HepG2 (cell line): ENCODE results near the gene TRDN. TPM values are rescaled to one million over a fixed set of nuclear protein-coding genes. Genes with fewer than 3 reads are reported as not detected.

Experiments used
- ATAC-seq: fragments of 200-7000 bp; cut with Tn5 transposase; 3 replicates; pipeline ENCODE4 v1.9.1; 2020; ENCODE audit warnings: mild to moderate bottlenecking, moderate library complexity
- BruUV-seq: library from RNA; stranded (reverse); fragments of 400-500 nt; replicated peaks from 2 replicates; lab custom pipeline; 2021; lab: Mats Ljungman, UMichigan
- CTCF ChIA-PET: fragments of 300-600 bp; formaldehyde crosslinking; extraction: SDS; loops from one replicate; lab custom pipeline; 2021; ENCODE audit warnings: low total read pairs, inconsistent platforms, low intra/inter-chr PET ratio; lab: Yijun Ruan, JAX
- POLR2A ChIA-PET: fragments of 350-600 bp; sonication (Branson Sonifier 250); formaldehyde crosslinking; loops from one replicate; lab custom pipeline; 2020; ENCODE audit warnings: antibody characterized with exemption, inconsistent platforms; lab: Yijun Ruan, JAX
- DNase-seq: peaks from one replicate; pipeline ENCODE4 v3.0.0-alpha.2; 2015; ENCODE audit warnings: low spot score
- FAIRE-seq: peaks from 3 replicates; lab custom pipeline; 2011; peaks lifted over from hg19 to GRCh38; lab: Jason Lieb, UNC
- H2AFZ ChIP-seq: one replicate; pipeline ENCODE4 v1.6.1; 2011; ENCODE audit warnings: low read length, inconsistent platforms
- H3K27ac ChIP-seq: fragments of 300-600 bp; 3 replicates; pipeline ENCODE4 v1.8.0; 2011; ENCODE audit warnings: mixed run types, mild to moderate bottlenecking, mixed read lengths, low read length, inconsistent platforms; ENCODE audit not compliant: insufficient read depth; ENCODE audit errors: extremely low read length
- H3K27me3 ChIP-seq, 2 experiments: fragments of 200-600 bp in 1 of 2; 2 replicates in 1 of 2; 3 replicates in 1 of 2; pipeline versions ENCODE4 v1.6.0 to v1.8.0; 2011; ENCODE audit warnings: low read length in 2 of 2, mild to moderate bottlenecking in 2 of 2, moderate library complexity in 2 of 2, inconsistent platforms in 1 of 2; ENCODE audit not compliant: insufficient read depth in 2 of 2, control insufficient read depth in 1 of 2
- H3K36me3 ChIP-seq, 2 experiments: fragments of 200-600 bp in 1 of 2; replicated peaks in 1 of 2; 2 replicates in 1 of 2; 3 replicates in 1 of 2; pipeline versions ENCODE4 v1.5.1 to v1.8.0; 2011; ENCODE audit warnings: low read length in 2 of 2, inconsistent platforms in 1 of 2; ENCODE audit not compliant: insufficient read depth in 2 of 2, control insufficient read depth in 1 of 2
- H3K4me1 ChIP-seq: 2 replicates; pipeline ENCODE4 v1.5.1; 2012; ENCODE audit warnings: low read length, inconsistent platforms; ENCODE audit not compliant: insufficient read depth
- H3K4me2 ChIP-seq: 2 replicates; pipeline ENCODE4 v1.6.0; 2011; ENCODE audit warnings: low read depth, low read length, inconsistent platforms
- H3K4me3 ChIP-seq, 3 experiments: fragments of 200-600 bp in 1 of 3; sonication (generic), shearing (Covaris generic) in 1 of 3; replicated peaks in 1 of 3; 2 replicates each; pipeline ENCODE4 v1.5.1; 2011 to 2016; ENCODE audit warnings: low read length in 3 of 3, inconsistent platforms in 2 of 3, low read depth in 2 of 3, mild to moderate bottlenecking in 2 of 3, control low read depth in 1 of 3, mixed read lengths in 1 of 3; ENCODE audit not compliant: insufficient read depth in 1 of 3
- H3K79me2 ChIP-seq: one replicate; pipeline ENCODE4 v1.6.1; 2011; ENCODE audit warnings: low read length, inconsistent platforms; ENCODE audit not compliant: insufficient read depth
- H3K9ac ChIP-seq: 2 replicates; pipeline ENCODE4 v1.6.0; 2011; ENCODE audit warnings: mild to moderate bottlenecking, low read depth, low read length, inconsistent platforms; ENCODE audit not compliant: insufficient read depth
- H3K9me3 ChIP-seq: 2 replicates; pipeline ENCODE4 v1.5.1; 2012; ENCODE audit warnings: mild to moderate bottlenecking, low read length
- H4K20me1 ChIP-seq: 2 replicates; pipeline ENCODE4 v1.6.0; 2011; ENCODE audit warnings: inconsistent platforms, mild to moderate bottlenecking, low read length, moderate library complexity; ENCODE audit not compliant: insufficient read depth
- BCL6 ChIP-seq: IDR thresholded peaks from 2 replicates; pipeline ENCODE4 v1.6.1; 2016; ENCODE audit warnings: missing genetic modification reagents, missing compliant biosample characterization
- MBD4 ChIP-seq: IDR thresholded peaks from 2 replicates; pipeline ENCODE4 v1.6.1; 2012; ENCODE audit warnings: low read length, inconsistent platforms, borderline replicate concordance
- PLRG1 ChIP-seq: fragments of 450-650 bp; conservative IDR thresholded peaks from 2 replicates; pipeline ENCODE4 v1.6.1; 2016
- RBM22 ChIP-seq: fragments of 200-400 bp; formaldehyde crosslinking; optimal IDR thresholded peaks from 2 replicates; pipeline ENCODE3; 2017; ENCODE audit warnings: mild to moderate bottlenecking, low read length, moderate library complexity
- ZNF205 ChIP-seq: IDR thresholded peaks from 2 replicates; pipeline ENCODE4 v1.6.1; 2018; ENCODE audit warnings: missing biosample characterization, missing genetic modification reagents
- WGBS: methylation state at CpG from one replicate; pipeline ENCODE4 v1.1.6; 2017; ENCODE audit warnings: low lambda C conversion rate; 5-methylcytosine and 5-hydroxymethylcytosine counted together
- in situ Hi-C: cut with HindIII; loops from 2 replicates; pipeline ENCODE4 v1.10.0; 2017; ENCODE audit warnings: low pct_unique_long_range_greater_than_20kb; ENCODE audit not compliant: extremely low pct_ligation_motif_present
- intact Hi-C: fragments of 100-400 bp; cut with micrococcal nuclease; formaldehyde crosslinking; loops from one replicate; pipeline ENCODE4 v1.10.0; 2022; ENCODE audit not compliant: unreplicated experiment
- polyA plus RNA-seq, 8 experiments: library from polyadenylated mRNA; depleted of rRNA in 3 of 8; stranded (reverse) in 7 of 8; unstranded in 1 of 8; fragments of >200 nt; fragmentation: Illumina TruSeq in 4 of 8; extraction: Trizol in 4 of 8; gene quantifications; 2 replicates each; pipeline versions ENCODE4 v1.2.1 to v1.2.3, GENCODE V29; 2011 to 2016; ENCODE audit warnings: low read depth in 4 of 8, missing spikeins in 1 of 8, mixed read lengths in 1 of 8; ENCODE audit not compliant: insufficient read depth in 1 of 8
- total RNA-seq, 5 experiments: library from RNA; depleted of rRNA; stranded (reverse); fragments of >200 nt; fragmentation: Illumina TruSeq; extraction: Trizol; gene quantifications; 2 replicates each; pipeline ENCODE4 v1.2.3, GENCODE V29; 2016; ENCODE audit warnings: low read depth in 1 of 5
- TF ChIP-seq, protein P1 (sequence below): sonication (generic); formaldehyde crosslinking; IDR thresholded peaks from 2 replicates; pipeline ENCODE4 v1.9.0; 2021; ENCODE audit warnings: missing genetic modification reagents, borderline replicate concordance

TRDN gene
- total and polyA plus RNA-seq, 2 of the 13 experiments (the other 11 are each of a cell fraction or from before 2014, with no cell fraction given): not detected

DNA sequence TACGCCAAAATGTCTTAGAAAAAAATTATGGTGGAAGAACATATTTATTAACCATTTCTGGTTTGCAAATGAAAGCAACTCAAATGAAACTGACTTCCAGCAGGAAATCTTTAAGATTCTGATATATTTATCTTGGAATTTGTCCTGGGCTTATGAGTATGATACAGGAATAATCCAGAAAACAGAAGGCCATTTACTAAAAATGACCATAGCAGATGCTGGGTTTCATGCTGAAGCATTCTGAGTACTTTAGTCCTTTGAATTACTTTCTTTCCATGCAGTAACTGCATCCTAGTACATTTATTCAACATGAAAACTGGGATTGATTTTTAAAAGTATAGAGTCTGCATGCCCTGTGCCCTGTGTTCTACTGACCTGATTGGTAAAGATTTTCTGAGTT lies 468.3 kb downstream of the TRDN start:
- in situ Hi-C loops (no loop called here), intact Hi-C loops (no loop called here)
- no TSS peak for BruUV-seq
- Histone ChIP-seq H2AFZ (no peak overlapping the region), H3K9me3 (peaks cover 82% of the 10 kb centered on the region), H3K4me1 (no peaks in the 10 kb centered on the region), H3K4me3 (no peak overlapping the region), H3K79me2 (no peaks in the 10 kb centered on the region), H3K27ac (no peak overlapping the region), H3K4me2 (no peak overlapping the region), H3K9ac (no peak overlapping the region), H3K36me3 (no peaks in the 10 kb centered on the region), H4K20me1 (no peaks in the 10 kb centered on the region), H3K27me3 (no peaks in the 10 kb centered on the region)
- no peak for FAIRE-seq
- TF ChIP-seq PLRG1: no peak
- no peak for TF ChIP-seq BCL6
- TF ChIP-seq MBD4: no peak
- no peak for TF ChIP-seq ZNF205 (CRISPR knock-in tag)
- TF ChIP-seq, protein P1, sequence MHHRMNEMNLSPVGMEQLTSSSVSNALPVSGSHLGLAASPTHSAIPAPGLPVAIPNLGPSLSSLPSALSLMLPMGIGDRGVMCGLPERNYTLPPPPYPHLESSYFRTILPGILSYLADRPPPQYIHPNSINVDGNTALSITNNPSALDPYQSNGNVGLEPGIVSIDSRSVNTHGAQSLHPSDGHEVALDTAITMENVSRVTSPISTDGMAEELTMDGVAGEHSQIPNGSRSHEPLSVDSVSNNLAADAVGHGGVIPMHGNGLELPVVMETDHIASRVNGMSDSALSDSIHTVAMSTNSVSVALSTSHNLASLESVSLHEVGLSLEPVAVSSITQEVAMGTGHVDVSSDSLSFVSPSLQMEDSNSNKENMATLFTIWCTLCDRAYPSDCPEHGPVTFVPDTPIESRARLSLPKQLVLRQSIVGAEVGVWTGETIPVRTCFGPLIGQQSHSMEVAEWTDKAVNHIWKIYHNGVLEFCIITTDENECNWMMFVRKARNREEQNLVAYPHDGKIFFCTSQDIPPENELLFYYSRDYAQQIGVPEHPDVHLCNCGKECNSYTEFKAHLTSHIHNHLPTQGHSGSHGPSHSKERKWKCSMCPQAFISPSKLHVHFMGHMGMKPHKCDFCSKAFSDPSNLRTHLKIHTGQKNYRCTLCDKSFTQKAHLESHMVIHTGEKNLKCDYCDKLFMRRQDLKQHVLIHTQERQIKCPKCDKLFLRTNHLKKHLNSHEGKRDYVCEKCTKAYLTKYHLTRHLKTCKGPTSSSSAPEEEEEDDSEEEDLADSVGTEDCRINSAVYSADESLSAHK (CRISPR knock-in tag): no peak
- TF ChIP-seq RBM22: no peak
- 55% methylated on average over 1 of the region's 1 CpG for WGBS
- no peak for DNase-seq
- POLR2A ChIA-PET: no interaction called here
- no peak for ATAC-seq
- CTCF ChIA-PET: no interaction called here

Other genes with a start within 250 kb of the TRDN start
- not detected in 2 replicates for gene NKAIN2, start 166.9 kb upstream of the TRDN start, total RNA-seq (2016; rRNA removed; fragmentation: Illumina TruSeq; extraction: Trizol)
- gene NKAIN2, start 166.9 kb upstream of the TRDN start, polyA plus RNA-seq (2011; rRNA removed): not detected in 2 replicates